ENCODE results near the gene GHR. TPM values are rescaled to one million over a fixed set of nuclear protein-coding genes. Genes with fewer than 3 reads are reported as not detected.

GHR gene
- total RNA-seq, 2 donors from 2014 or later, result 0.27 to 1.2 TPM

- Histone ChIP-seq H3K27ac (ENCODE audit: low read depth, low read length) (no peak overlapping the region), H3K9me3 (ENCODE audit: control insufficient read depth, low read length) (no peaks in the 10 kb centered on the region), H3K27me3 (ENCODE audit: control insufficient read depth, insufficient read depth, low read length, poor library complexity, severe bottlenecking) (no peaks in the 10 kb centered on the region), H3K9ac (ENCODE audit: extremely low read depth, low read length, poor library complexity, severe bottlenecking) (no peak overlapping the region), H3K4me1 (ENCODE audit: control insufficient read depth, insufficient read depth, low read length) (no peaks in the 10 kb centered on the region), H3K36me3 (ENCODE audit: control insufficient read depth, insufficient read depth, low read length) (no peaks in the 10 kb centered on the region), H3K4me3 (ENCODE audit: low read length) (no peak overlapping the region)
- Mint-ChIP-seq H3K27ac (no peak overlapping the region), H3K4me3 (no peak overlapping the region), H3K27me3 (ENCODE audit: insufficient read depth) (no peaks in the 10 kb centered on the region), H3K9me3 (no peaks in the 10 kb centered on the region), H3K36me3 (ENCODE audit: low read depth) (no peaks in the 10 kb centered on the region), H3K4me1 (peaks cover 8% of the 10 kb centered on the region)
- DNase-seq, result no peak
- TF ChIP-seq CTCF (conservative IDR thresholded peaks at IDR 0.05), result no peak
Measured at GRCh38 chr5:42436051-42436450, 12.8 kb downstream of the GHR start.

- H3K27me3 Mint-ChIP-seq (ENCODE audit: insufficient read depth), result no peaks in the 10 kb centered on the region
- WGBS, 2 experiments (ENCODE audit: insufficient coverage in 1 of 2, insufficient read length in 1 of 2), result 91 to 100% methylated on average over 1 to 5 of the region's 5 CpGs
Measured at GRCh38 chr5:42454216-42454995, 31.2 kb downstream of the GHR start.

GRCh38 chr5:42461033-42461432 is 37.8 kb downstream of the GHR start:
- Histone ChIP-seq H3K36me3 (ENCODE audit: control insufficient read depth, insufficient read depth, low read length) (no peaks in the 10 kb centered on the region), H3K9ac (ENCODE audit: extremely low read depth, low read length, poor library complexity, severe bottlenecking) (no peak overlapping the region), H3K4me3 (ENCODE audit: low read length) (no peak overlapping the region), H3K4me1 (ENCODE audit: control insufficient read depth, insufficient read depth, low read length) (no peaks in the 10 kb centered on the region), H3K27ac (ENCODE audit: low read depth, low read length) (no peak overlapping the region), H3K9me3 (ENCODE audit: control insufficient read depth, low read length) (no peaks in the 10 kb centered on the region), H3K27me3 (ENCODE audit: control insufficient read depth, insufficient read depth, low read length, poor library complexity, severe bottlenecking) (no peaks in the 10 kb centered on the region)
- H3K36me3 Mint-ChIP-seq (ENCODE audit: low read depth), result no peaks in the 10 kb centered on the region
- peaks cover 1% of the 10 kb centered on the region for H3K4me1 Mint-ChIP-seq
- 80 to 84% methylated on average over 1 of the region's 1 CpG for WGBS, 2 experiments (ENCODE audit: insufficient coverage in 1 of 2, insufficient read length in 1 of 2)
- H3K27ac Mint-ChIP-seq, result no peak overlapping the region
- H3K4me3 Mint-ChIP-seq, result no peak overlapping the region
- no peaks in the 10 kb centered on the region for H3K9me3 Mint-ChIP-seq
- TF ChIP-seq CTCF (conservative IDR thresholded peaks at IDR 0.05), result no peak
- no peak for DNase-seq
- H3K27me3 Mint-ChIP-seq (ENCODE audit: insufficient read depth), result no peaks in the 10 kb centered on the region

More at GRCh38 chr5:42454216-42454995, 31.2 kb downstream of the GHR start:
- H3K36me3 ChIP-seq (ENCODE audit: control insufficient read depth, insufficient read depth, low read length), result no peaks in the 10 kb centered on the region
- H3K9ac ChIP-seq (ENCODE audit: extremely low read depth, low read length, poor library complexity, severe bottlenecking), result no peak overlapping the region
- no peaks in the 10 kb centered on the region for H3K27me3 ChIP-seq (ENCODE audit: control insufficient read depth, insufficient read depth, low read length, poor library complexity, severe bottlenecking)
- H3K4me3 ChIP-seq (ENCODE audit: low read length), result no peak overlapping the region
- H3K36me3 Mint-ChIP-seq (ENCODE audit: low read depth), result no peaks in the 10 kb centered on the region
- peaks cover 20% of the 10 kb centered on the region for H3K9me3 Mint-ChIP-seq
- H3K4me1 ChIP-seq (ENCODE audit: control insufficient read depth, insufficient read depth, low read length), result peaks cover 5% of the 10 kb centered on the region
- H3K27ac Mint-ChIP-seq, result no peak overlapping the region
- H3K4me1 Mint-ChIP-seq, result peaks cover 14% of the 10 kb centered on the region
- DNase-seq, result no peak
- H3K9me3 ChIP-seq (ENCODE audit: control insufficient read depth, low read length), result no peaks in the 10 kb centered on the region
- no peak overlapping the region for H3K27ac ChIP-seq (ENCODE audit: low read depth, low read length)
- no peak overlapping the region for H3K4me3 Mint-ChIP-seq
- TF ChIP-seq CTCF (conservative IDR thresholded peaks at IDR 0.05), result no peak
